Thoracic aorta (tissue), 2 donors: ENCODE results near the gene ANKRD36C. TPM values are rescaled to one million over a fixed set of nuclear protein-coding genes. Genes with fewer than 3 reads are reported as not detected.
"Not testable (repeated sequence)": the region's sequence is repeated elsewhere in the genome, so short reads cannot be mapped to it uniquely, and the experiment has no call there.

Experiments used
- ATAC-seq: fragments of 150-250 bp; one replicate; pipeline ENCODE4 v1.8.0; 2017; ENCODE audit warnings: low read depth; ENCODE audit not compliant: insufficient number of reproducible peaks, low FRiP score
- DNase-seq: peaks from one replicate; pipeline ENCODE4 v3.0.0-alpha.2; 2020; ENCODE audit warnings: low spot score
- H3K27ac ChIP-seq, 2 donors: fragments of 200-600 bp; sonication (generic); 1 replicate in 1 of 2; 2 replicates in 1 of 2; pipeline ENCODE4 v1.5.1; 2016; ENCODE audit warnings: mild to moderate bottlenecking in 2 of 2, moderate library complexity in 2 of 2
- H3K27me3 ChIP-seq: fragments of 200-600 bp; sonication (generic); replicated peaks from 2 replicates; pipeline ENCODE4 v1.6.0; 2016; ENCODE audit warnings: mild to moderate bottlenecking; ENCODE audit not compliant: insufficient read depth
- H3K36me3 ChIP-seq: fragments of 200-600 bp; sonication (generic); one replicate; pipeline ENCODE4 v1.5.1; 2016
- H3K4me1 ChIP-seq, 2 donors: fragments of 200-600 bp; sonication (generic); 1 replicate in 1 of 2; 2 replicates in 1 of 2; pipeline versions ENCODE4 v1.5.1 to v1.6.0; 2016; ENCODE audit warnings: low read depth in 2 of 2, mild to moderate bottlenecking in 1 of 2; ENCODE audit not compliant: control insufficient read depth in 1 of 2
- H3K4me3 ChIP-seq: fragments of 200-600 bp; sonication (generic); 2 replicates; pipeline ENCODE4 v1.5.1; 2016; ENCODE audit warnings: mild to moderate bottlenecking
- H3K9me3 ChIP-seq: fragments of 200-600 bp; sonication (generic); 2 replicates; pipeline ENCODE4 v1.5.1; 2016
- CTCF ChIP-seq: fragments of 200-600 bp; sonication (generic); IDR thresholded peaks from one replicate; pipeline ENCODE4 v1.5.1; 2019; ENCODE audit warnings: antibody characterized with exemption
- total RNA-seq, 2 donors: library from RNA; depleted of rRNA; stranded (reverse); fragments of >200 nt; gene quantifications; one replicate each; pipeline versions ENCODE4 v1.1.0 to v1.2.3, GENCODE V29; 2016

ANKRD36C gene
- total RNA-seq, 2 donors from 2014 or later = 39.8 to 89.4 TPM

- ATAC-seq, H3K27me3 ChIP-seq, H3K27ac ChIP-seq, H3K9me3 ChIP-seq, H3K36me3 ChIP-seq, DNase-seq, H3K4me3 ChIP-seq: not testable (repeated sequence)
- H3K4me1 ChIP-seq = peaks cover 4 to 19% of the 10 kb centered on the region in 2 donors
Observed at GRCh38 chr2:96008051-96008450, 16.4 kb upstream of the ANKRD36C start.

GRCh38 chr2:96006248-96006647 lies 14.6 kb upstream of the ANKRD36C start:
- ATAC-seq, H3K27me3 ChIP-seq, H3K4me1 ChIP-seq, DNase-seq, H3K9me3 ChIP-seq, H3K27ac ChIP-seq, H3K36me3 ChIP-seq, H3K4me3 ChIP-seq: not testable (repeated sequence)

GRCh38 chr2:95992520-95993272 lies 1.1 kb upstream of the ANKRD36C start:
- H3K36me3 ChIP-seq, DNase-seq, H3K27me3 ChIP-seq, H3K4me1 ChIP-seq, H3K9me3 ChIP-seq: not testable (repeated sequence)
- Histone ChIP-seq H3K27ac (peak overlapping the region; percentile 71 to 80), H3K4me3 (peak overlapping the region; percentile 86)
- peak; percentile 85 for TF ChIP-seq CTCF
- ATAC-seq = peak; percentile 87

GRCh38 chr2:95992102-95992501 lies 478 bp upstream of the ANKRD36C start:
- not testable (repeated sequence) for DNase-seq, H3K9me3 ChIP-seq, H3K27me3 ChIP-seq, H3K36me3 ChIP-seq, ATAC-seq, H3K4me1 ChIP-seq
- Histone ChIP-seq H3K27ac (peak overlapping the region in 1 of 2 donors; percentile 80), H3K4me3 (peak overlapping the region; percentile 86)

- DNase-seq, H3K27ac ChIP-seq, H3K36me3 ChIP-seq, H3K9me3 ChIP-seq, ATAC-seq, H3K27me3 ChIP-seq, H3K4me1 ChIP-seq: not testable (repeated sequence)
- H3K4me3 ChIP-seq = peak overlapping the region; percentile 57
Observed at GRCh38 chr2:95990884-95991283, 740 bp downstream of the ANKRD36C start.

- H3K4me3 ChIP-seq, H3K27ac ChIP-seq, DNase-seq, H3K27me3 ChIP-seq, H3K36me3 ChIP-seq, ATAC-seq, H3K9me3 ChIP-seq, H3K4me1 ChIP-seq: not testable (repeated sequence)
Observed at GRCh38 chr2:95951662-95952061, 40.0 kb downstream of the ANKRD36C start.

GRCh38 chr2:95948039-95948438 lies 43.6 kb downstream of the ANKRD36C start:
- ATAC-seq, H3K27me3 ChIP-seq, H3K4me3 ChIP-seq, H3K9me3 ChIP-seq, H3K4me1 ChIP-seq, H3K36me3 ChIP-seq, DNase-seq, H3K27ac ChIP-seq: not testable (repeated sequence)

- ATAC-seq, H3K27ac ChIP-seq, H3K4me1 ChIP-seq, H3K4me3 ChIP-seq, H3K9me3 ChIP-seq, DNase-seq, H3K27me3 ChIP-seq, H3K36me3 ChIP-seq: not testable (repeated sequence)
Observed at GRCh38 chr2:95939947-95940346, 51.7 kb downstream of the ANKRD36C start.

- not testable (repeated sequence) for H3K4me3 ChIP-seq, H3K27me3 ChIP-seq, DNase-seq, H3K9me3 ChIP-seq, H3K4me1 ChIP-seq, H3K36me3 ChIP-seq, ATAC-seq, H3K27ac ChIP-seq
Observed at GRCh38 chr2:95930740-95931139, 60.9 kb downstream of the ANKRD36C start.

GRCh38 chr2:95917007-95917406 lies 74.6 kb downstream of the ANKRD36C start:
- not testable (repeated sequence) for ATAC-seq, DNase-seq, H3K4me1 ChIP-seq, H3K4me3 ChIP-seq, H3K36me3 ChIP-seq, H3K9me3 ChIP-seq, H3K27ac ChIP-seq, H3K27me3 ChIP-seq

GRCh38 chr2:95915131-95915530 lies 76.5 kb downstream of the ANKRD36C start:
- not testable (repeated sequence) for DNase-seq, H3K27ac ChIP-seq, H3K27me3 ChIP-seq, H3K9me3 ChIP-seq, H3K4me3 ChIP-seq, H3K36me3 ChIP-seq, ATAC-seq
- H3K4me1 ChIP-seq = peaks cover 0 to 17% of the 10 kb centered on the region in 2 donors

GRCh38 chr2:95911431-95911830 lies 80.2 kb downstream of the ANKRD36C start:
- H3K4me1 ChIP-seq = peaks cover 0 to 17% of the 10 kb centered on the region in 2 donors
- not testable (repeated sequence) for H3K27ac ChIP-seq, H3K4me3 ChIP-seq, H3K9me3 ChIP-seq, ATAC-seq, H3K36me3 ChIP-seq, H3K27me3 ChIP-seq, DNase-seq
